Measurements from ENCODE around the gene GRIA4.
"Not testable (repeated sequence)": the region's sequence is repeated elsewhere in the genome, so short reads cannot be mapped to it uniquely, and the experiment has no call there.

GRIA4 gene

DNA sequence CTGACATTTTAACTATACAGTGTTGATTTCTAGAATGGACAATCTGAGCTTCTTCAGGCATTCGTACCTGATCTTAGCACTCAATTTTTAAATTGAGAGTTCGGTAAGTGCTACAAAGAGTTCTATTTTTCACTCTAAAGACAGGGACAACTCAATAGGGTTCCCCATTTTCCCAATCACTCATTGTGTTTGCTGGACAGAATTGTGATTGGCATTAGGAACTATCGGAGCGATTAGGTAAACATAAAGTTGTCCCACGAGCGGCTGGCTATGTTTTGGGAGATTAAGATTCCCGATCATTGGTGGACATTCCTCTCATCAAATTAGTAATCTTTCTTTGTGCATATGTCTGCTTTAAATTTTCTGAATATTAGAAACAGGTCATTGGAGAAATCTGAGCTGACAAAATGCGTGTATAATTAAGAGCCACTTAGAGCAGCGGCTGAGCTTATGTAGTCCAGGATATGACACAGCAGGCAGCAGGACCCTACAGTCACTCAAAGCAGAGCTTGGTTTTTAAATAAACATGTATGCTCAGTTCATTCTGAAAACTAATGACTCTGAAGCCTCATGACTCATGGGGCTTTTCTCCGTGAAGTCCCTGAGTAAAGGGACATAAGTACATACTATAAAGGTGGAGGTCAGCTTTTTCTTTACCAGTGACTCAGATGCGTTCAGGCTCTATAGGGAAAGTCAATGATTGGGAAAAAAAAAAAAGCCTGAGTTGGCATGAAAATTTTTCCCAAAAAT, 109.4 kb downstream of the GRIA4 start:
- no peak for DNase-seq (ENCODE audit: low read depth)

GRCh38 chr11:105720096-105720495, 110.2 kb downstream of the GRIA4 start:
- no peak for DNase-seq (ENCODE audit: low read depth)

DNA sequence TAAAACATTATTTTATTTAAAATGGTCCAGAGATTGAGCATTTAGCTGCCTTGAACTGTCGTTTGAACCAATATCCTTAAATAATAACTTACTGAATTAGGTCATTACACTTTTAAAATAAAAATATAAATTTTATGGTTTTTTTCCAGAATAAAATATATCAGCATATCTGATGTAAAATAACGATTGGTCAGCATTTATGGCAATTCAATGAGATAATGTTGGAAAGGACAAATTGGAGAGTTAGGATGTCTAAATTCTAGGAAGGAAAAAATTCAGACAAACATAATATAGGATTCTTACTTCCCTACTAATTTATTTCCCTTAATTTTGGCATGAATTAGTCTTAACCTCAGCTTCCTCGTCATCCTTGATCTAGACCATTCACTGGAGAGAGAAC, 113.4 kb downstream of the GRIA4 start:
- no peak for DNase-seq (ENCODE audit: low read depth)

GRCh38 chr11:105732611-105733010, 122.7 kb downstream of the GRIA4 start:
- no peak for DNase-seq (ENCODE audit: low read depth)

- DNase-seq (ENCODE audit: low read depth), result no peak
Observed at GRCh38 chr11:105734426-105734825, 124.6 kb downstream of the GRIA4 start.

DNA sequence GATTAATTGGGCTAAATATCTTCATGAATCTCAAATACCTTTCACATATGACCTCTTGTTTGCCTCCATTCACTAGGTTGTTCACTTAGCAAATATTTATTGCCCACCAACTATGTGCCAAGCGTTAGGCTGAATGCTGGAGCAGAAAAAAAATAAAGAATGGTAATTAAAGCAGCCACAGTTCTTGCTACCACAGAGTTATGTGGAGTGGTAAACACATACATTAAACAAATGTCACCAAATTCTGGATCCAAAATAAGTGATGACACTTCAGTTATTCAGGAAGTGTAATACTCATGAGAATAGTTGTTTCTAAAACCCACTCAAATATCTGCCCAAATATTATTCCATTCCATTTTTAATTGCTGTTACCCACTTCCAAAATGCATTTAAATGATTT, 128.4 kb downstream of the GRIA4 start:
- DNase-seq (ENCODE audit: low read depth), result no peak

DNA sequence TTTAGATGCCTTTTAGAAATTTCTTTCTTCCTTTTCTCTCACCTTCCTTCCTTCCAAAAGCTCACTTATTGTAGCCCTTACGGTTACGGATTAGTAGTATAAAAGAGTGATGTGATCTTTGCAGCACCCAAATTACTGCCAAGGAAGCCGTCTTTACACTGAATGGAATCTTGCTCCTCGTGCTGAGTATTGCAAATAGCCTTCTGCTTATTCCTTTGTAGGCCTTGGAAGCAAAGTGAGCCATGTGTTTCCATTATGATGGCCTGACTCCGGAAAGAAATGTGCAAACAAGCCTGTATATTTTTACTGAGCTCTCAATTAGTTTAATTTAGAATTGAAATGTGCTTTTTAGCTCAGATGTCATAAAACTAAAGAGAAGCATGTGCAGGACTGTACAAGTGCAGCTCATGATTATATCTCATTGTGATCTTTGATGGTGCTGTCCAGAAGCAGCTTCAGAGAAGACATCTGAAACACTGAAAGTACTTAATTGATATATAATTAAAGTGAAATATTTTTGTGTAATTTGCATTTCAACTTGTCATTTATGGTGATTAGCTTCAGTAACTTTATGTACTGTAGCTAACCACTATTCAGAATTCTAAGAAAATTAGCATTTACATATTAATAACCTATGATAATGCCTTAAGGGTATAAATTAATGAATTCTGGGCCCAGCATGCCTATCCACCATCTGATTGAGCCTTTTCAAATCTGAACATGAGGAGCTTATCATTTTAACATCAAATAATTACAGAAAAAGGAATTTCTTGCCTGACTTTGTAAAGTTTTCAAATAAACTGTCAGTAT, 129.3 kb downstream of the GRIA4 start:
- DNase-seq (ENCODE audit: low read depth), result no peak

DNA sequence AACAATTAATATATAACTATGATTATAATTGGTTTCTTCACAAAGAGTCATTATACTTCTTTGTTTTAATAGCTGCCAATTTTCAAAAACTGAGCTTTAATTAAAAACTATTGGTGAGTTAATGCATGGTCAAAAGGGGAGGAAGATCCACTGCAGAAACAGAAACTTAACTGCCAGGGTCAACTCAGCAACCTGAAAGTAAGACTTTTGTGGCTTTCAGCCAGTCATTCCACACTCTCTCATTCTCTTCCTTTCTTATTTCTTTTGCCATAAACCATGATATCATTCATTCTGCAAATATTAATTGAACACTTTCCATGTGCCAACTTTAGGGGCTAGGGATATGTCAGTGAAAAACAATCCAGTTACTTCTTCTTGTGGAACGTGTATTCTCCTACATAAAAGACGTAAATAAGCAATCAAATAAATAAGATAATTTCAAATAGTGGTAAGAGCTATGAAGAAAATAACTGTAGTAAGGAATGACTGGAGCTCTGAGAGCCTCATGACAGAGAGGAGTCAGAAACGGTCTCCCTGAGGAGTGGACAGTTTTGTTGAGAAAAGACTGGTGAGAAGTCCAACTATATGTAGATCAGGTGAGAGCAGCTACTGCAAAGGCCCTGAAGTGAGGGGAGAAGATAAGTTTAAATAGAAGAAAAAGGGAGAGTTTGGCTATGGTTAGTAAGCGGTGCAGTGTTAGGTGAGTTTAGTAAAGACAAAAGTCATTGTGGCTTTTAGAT, 130.5 kb downstream of the GRIA4 start:
- DNase-seq (ENCODE audit: low read depth), result no peak

DNA sequence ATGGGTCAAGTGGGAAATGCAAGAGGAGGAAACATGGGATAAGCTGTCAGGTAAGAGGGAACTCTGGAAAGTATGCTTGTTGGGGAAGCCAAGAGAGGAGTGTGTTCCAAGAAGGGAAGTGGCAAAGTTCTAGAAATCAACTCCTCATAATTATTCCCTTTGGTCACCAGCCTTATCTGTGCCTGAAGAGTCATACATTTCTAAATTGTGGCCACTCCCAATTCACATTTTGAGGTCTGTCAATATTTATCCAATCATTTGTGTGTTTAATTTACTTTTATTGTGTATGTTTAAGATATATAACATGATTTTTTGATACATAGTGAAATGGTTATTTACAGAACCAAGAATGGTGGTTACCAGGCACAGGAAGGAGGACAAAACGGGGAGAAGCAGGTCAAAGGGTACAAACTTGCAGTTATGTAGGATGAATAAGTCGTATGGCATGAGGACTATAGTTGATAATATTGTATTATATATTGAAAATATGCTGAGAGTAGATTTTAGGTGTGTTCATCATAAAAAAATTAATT, 131.7 kb downstream of the GRIA4 start:
- no peak for DNase-seq (ENCODE audit: low read depth)

GRCh38 chr11:105754260-105754659, 144.4 kb downstream of the GRIA4 start:
- DNase-seq (ENCODE audit: low read depth), result no peak

- DNase-seq (ENCODE audit: low read depth), result no peak
Observed at GRCh38 chr11:105754716-105755115, 144.8 kb downstream of the GRIA4 start.

DNA sequence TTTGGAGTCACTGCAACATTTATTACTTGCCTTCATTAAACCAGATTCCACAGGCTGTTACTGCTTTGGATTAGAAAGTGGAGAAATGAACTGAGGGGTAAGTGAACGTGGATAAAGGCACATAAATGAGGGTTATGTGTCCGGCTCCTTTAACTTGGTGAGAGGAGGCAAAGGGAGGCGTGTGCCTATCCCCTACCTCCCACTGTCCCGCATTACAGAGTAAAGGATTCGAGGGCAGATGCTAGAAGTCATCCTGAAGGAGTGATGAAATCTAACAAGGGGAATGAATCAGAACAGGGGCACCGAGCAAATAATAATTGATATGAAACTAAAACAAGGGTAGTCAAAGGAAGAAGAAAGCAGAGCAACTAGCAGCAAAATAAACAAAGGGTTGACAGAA, 147.2 kb downstream of the GRIA4 start:
- DNase-seq (ENCODE audit: low read depth), result no peak

- DNase-seq (ENCODE audit: low read depth), result no peak
Observed at GRCh38 chr11:105763594-105763993, 153.7 kb downstream of the GRIA4 start.

GRCh38 chr11:105767931-105768330, 158.1 kb downstream of the GRIA4 start:
- no peak for DNase-seq (ENCODE audit: low read depth)

DNA sequence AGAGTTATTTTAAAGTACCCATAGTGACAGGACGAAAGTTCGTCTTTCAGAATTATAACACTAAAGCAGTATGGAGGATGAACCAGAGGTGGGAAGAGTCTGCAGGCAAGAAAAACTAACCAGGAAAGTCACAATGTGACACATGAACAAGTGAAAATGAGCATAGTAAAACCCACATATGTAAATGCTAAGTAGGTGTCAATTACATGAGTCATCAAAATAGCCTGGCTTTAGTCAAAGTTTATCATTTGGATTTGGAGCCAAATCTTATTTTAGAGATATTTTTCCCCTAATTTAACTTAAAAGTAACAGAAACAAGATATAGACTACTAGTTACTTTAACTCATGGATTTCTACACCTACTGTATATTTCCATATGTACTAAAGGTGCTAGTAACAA, 159.8 kb downstream of the GRIA4 start:
- no peak for DNase-seq (ENCODE audit: low read depth)

DNA sequence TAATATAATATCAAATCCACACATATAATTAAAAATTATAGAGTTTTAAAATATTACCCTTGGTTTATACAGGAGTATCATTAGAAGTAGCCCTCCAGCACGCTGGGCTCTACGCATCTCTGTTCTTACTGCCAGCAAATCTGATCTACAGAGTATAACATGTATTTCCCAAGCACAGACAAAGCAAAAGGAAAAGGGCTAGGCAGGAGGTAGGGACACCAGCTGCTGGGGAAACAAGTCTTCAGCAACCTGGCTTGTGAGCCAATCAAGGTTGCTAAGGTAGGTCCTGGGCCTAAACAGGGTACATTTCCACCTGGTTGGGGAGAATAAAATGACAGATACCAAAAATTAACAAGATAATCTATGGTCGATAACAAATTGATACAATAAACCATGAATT, 163.6 kb downstream of the GRIA4 start:
- DNase-seq (ENCODE audit: low read depth), result not testable (repeated sequence)

DNA sequence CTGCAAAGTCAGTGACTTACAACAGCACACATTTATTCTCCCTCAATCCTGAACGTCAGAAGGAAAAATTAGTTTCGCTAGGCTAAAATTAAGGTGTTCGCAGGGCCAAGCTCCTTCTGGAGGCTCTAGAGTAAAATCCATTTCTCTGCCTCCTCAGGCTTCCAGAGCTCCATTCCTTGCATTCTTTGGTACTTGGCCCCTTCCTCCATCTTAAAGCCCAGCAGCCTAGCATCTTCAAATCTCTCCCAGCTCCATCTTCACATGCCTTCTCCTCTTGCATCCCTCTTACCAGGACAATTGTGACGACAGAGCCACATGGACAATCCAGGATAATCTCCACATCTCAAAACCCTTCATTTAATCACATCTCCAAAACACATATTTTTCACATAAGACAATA, 165.0 kb downstream of the GRIA4 start:
- no peak for DNase-seq (ENCODE audit: low read depth)

GRCh38 chr11:105780781-105781525, 171.1 kb downstream of the GRIA4 start:
- no peak for DNase-seq (ENCODE audit: low read depth)

DNA sequence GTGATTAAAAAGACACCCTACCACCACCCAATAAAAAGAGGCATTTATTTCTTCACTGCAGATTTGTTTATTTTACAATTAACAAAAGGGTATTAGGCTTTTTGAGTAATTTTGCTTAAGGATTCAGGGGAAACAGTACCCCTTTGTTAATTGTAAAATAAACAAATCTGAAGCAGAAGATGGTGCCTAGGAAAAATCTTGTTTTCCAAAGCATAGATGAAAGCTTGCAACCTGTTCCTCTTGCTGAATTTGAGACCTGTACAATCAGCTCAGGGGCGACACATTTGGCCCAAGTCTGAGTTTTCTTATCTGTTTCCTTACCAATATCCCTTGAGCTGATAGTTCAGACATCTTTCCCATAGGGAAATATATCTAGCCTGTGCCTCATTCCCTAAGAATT, 171.9 kb downstream of the GRIA4 start:
- DNase-seq (ENCODE audit: low read depth), result no peak

- no peak for DNase-seq (ENCODE audit: low read depth)
Observed at GRCh38 chr11:105783216-105783615, 173.3 kb downstream of the GRIA4 start.

DNA sequence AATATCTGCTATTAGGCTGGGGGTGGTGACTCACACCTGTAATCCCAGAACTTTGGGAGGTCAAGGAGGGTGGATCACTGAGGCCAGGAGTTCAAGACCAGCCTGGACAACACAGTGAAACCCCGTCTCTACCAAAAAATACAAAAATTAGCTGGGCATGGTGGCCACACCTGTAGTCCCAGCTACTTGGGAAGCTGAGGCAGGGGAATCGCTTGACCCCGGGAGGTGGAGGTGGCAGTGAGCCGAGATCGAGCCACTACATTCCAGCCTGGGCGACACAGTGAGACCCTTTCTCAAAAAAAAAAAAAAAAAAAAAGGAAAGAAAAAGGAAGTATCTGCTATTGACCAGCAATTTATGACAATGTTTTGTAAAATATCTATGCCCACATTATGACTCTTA, 176.0 kb downstream of the GRIA4 start:
- not testable (repeated sequence) for DNase-seq (ENCODE audit: low read depth)

DNA sequence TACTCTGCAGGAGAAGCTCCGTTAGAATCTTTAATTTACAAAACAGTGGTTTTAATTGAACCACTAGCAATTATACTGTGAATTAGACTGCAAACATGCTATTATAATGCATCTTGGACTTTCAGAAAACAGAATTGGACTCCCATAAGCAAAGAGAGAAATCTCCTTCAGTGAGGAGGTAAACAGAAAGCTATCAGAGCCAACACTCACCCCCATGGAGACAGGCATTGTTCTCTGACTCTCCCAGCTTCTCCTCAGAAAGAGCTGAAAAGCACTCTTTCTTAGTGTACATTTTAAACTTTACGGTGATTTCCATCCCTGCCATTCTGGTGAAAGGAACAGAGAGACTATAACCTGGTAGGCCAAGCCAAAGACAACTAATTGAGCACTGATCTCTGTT, 176.9 kb downstream of the GRIA4 start:
- no peak for DNase-seq (ENCODE audit: low read depth)
